ENCODE results near the gene UBTD1.

DNA sequence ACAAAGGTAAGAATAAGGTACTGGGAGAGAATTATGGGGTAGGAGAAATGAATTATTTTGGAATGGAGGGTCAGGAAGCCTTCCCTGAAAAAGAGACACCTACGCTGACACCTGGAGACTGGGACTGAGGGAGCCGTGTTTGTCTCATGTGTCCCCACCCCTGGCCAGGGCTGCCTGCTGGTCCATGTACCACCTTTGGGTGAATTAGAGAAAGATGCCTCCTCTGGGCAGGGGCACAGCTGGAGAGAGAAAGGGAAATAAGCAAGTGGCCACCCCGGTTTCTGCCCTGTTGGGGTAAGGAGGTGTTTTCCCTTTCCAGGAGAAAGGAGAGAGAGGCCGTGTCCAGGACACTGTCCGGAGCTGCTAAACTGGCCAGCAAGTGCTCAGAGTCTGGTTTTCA is 21.8 kb downstream of the UBTD1 start:
- TF ChIP-seq EZH2 (IDR thresholded peaks at IDR 0.05; ENCODE audit: borderline replicate concordance, insufficient read depth, low read length, poor library complexity, severe bottlenecking): no peak
- TF ChIP-seq, protein P1, sequence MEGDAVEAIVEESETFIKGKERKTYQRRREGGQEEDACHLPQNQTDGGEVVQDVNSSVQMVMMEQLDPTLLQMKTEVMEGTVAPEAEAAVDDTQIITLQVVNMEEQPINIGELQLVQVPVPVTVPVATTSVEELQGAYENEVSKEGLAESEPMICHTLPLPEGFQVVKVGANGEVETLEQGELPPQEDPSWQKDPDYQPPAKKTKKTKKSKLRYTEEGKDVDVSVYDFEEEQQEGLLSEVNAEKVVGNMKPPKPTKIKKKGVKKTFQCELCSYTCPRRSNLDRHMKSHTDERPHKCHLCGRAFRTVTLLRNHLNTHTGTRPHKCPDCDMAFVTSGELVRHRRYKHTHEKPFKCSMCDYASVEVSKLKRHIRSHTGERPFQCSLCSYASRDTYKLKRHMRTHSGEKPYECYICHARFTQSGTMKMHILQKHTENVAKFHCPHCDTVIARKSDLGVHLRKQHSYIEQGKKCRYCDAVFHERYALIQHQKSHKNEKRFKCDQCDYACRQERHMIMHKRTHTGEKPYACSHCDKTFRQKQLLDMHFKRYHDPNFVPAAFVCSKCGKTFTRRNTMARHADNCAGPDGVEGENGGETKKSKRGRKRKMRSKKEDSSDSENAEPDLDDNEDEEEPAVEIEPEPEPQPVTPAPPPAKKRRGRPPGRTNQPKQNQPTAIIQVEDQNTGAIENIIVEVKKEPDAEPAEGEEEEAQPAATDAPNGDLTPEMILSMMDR (IDR thresholded peaks at IDR 0.05; ENCODE audit: poor library complexity, severe bottlenecking): no peak

Measured in neural cell (in vitro differentiated cells).